Erythroblast (primary cell): ENCODE results near the gene FECH.

Experiments
- DNase-seq, 2 experiments: peaks; one replicate each; lab custom pipeline; 2025; lab: John Stamatoyannopoulos, UW
- GATA1 ChIP-seq: IDR thresholded peaks from 2 replicates; pipeline ENCODE4 v1.6.1; 2011; ENCODE audit warnings: low read depth, mild to moderate bottlenecking, control low read depth, low read length, moderate library complexity
- POLR2A ChIP-seq: IDR thresholded peaks from 2 replicates; pipeline ENCODE4 v1.6.1; 2011; ENCODE audit warnings: mild to moderate bottlenecking, low read length

FECH gene

GRCh38 chr18:57561261-57561660 is 25.2 kb downstream of the FECH start:
- DNase-seq = no peak

GRCh38 chr18:57559314-57559713 is 27.2 kb downstream of the FECH start:
- TF ChIP-seq GATA1 (no peak), POLR2A (no peak)
- DNase-seq = no peak

More at GRCh38 chr18:57561261-57561660, 25.2 kb downstream of the FECH start:
- TF ChIP-seq POLR2A = no peak
- TF ChIP-seq GATA1 = no peak

GRCh38 chr18:57555134-57555533 is 31.4 kb downstream of the FECH start:
- TF ChIP-seq POLR2A (no peak), GATA1 (no peak)

GRCh38 chr18:57550510-57550909 is 36.0 kb downstream of the FECH start:
- DNase-seq = no peak

More at GRCh38 chr18:57555134-57555533, 31.4 kb downstream of the FECH start:
- no peak for DNase-seq

GRCh38 chr18:57547260-57547659 is 39.2 kb downstream of the FECH start:
- TF ChIP-seq GATA1 (no peak), POLR2A (no peak)

More at GRCh38 chr18:57550510-57550909, 36.0 kb downstream of the FECH start:
- TF ChIP-seq GATA1 (no peak), POLR2A (no peak)

GRCh38 chr18:57544936-57545660 is 41.4 kb downstream of the FECH start:
- TF ChIP-seq POLR2A = no peak
- no peak for TF ChIP-seq GATA1
- no peak for DNase-seq

More at GRCh38 chr18:57547260-57547659, 39.2 kb downstream of the FECH start:
- peak; percentile 37 to 49 for DNase-seq

- DNase-seq = no peak
- TF ChIP-seq GATA1 (no peak), POLR2A (no peak)
Measured at GRCh38 chr18:57543560-57543959, 42.9 kb downstream of the FECH start.

- no peak for DNase-seq
Measured at GRCh38 chr18:57542812-57543427, 43.6 kb downstream of the FECH start.

GRCh38 chr18:57542126-57542525 is 44.4 kb downstream of the FECH start:
- TF ChIP-seq GATA1 (no peak), POLR2A (no peak)
- DNase-seq = no peak

More at GRCh38 chr18:57542812-57543427, 43.6 kb downstream of the FECH start:
- TF ChIP-seq POLR2A = no peak
- no peak for TF ChIP-seq GATA1

- TF ChIP-seq POLR2A (no peak), GATA1 (no peak)
- no peak for DNase-seq
Measured at GRCh38 chr18:57539702-57540101, 46.8 kb downstream of the FECH start.

- TF ChIP-seq POLR2A (no peak), GATA1 (no peak)
- DNase-seq = no peak
Measured at GRCh38 chr18:57538614-57539013, 47.9 kb downstream of the FECH start.

- no peak for TF ChIP-seq POLR2A
- no peak for TF ChIP-seq GATA1
- DNase-seq = no peak
Measured at GRCh38 chr18:57534511-57534909, 52.0 kb downstream of the FECH start.

- no peak for DNase-seq
- TF ChIP-seq POLR2A (no peak), GATA1 (no peak)
Measured at GRCh38 chr18:57533868-57534510, 52.5 kb downstream of the FECH start.
